H9 (cell line): ENCODE results near the gene HOOK2. TPM values are rescaled to one million over a fixed set of nuclear protein-coding genes. Genes with fewer than 3 reads are reported as not detected.
A peak's percentile ranks its signal among the peaks of the same experiment; 100 is the strongest.
"Not testable (repeated sequence)": the region's sequence is repeated elsewhere in the genome, so short reads cannot be mapped to it uniquely, and the experiment has no call there.

Source experiments
- DNase-seq: peaks from one replicate; pipeline ENCODE4 v3.0.0-alpha.2; 2017
- H2AFZ ChIP-seq: one replicate; pipeline ENCODE4 v1.6.1; 2013; ENCODE audit warnings: mild to moderate bottlenecking, low read length, control low read depth, moderate library complexity
- H2AK5ac ChIP-seq: 2 replicates; pipeline ENCODE4 v1.6.1; 2013; ENCODE audit warnings: low read length, control low read depth, mixed read lengths; ENCODE audit not compliant: insufficient read length
- H2BK120ac ChIP-seq: one replicate; pipeline ENCODE4 v1.6.1; 2013; ENCODE audit warnings: low read depth, mild to moderate bottlenecking, low read length, control low read depth, inconsistent platforms; ENCODE audit not compliant: poor library complexity, severe bottlenecking
- H2BK12ac ChIP-seq: 2 replicates; pipeline ENCODE4 v1.6.1; 2013; ENCODE audit warnings: low read length, control low read depth, mixed read lengths, low read depth; ENCODE audit not compliant: insufficient read length
- H2BK15ac ChIP-seq: 2 replicates; pipeline ENCODE4 v1.6.1; 2013; ENCODE audit warnings: low read depth, low read length, control low read depth
- H2BK20ac ChIP-seq: one replicate; pipeline ENCODE4 v1.6.1; 2013; ENCODE audit warnings: low read depth, mild to moderate bottlenecking, low read length, control low read depth, inconsistent platforms; ENCODE audit not compliant: poor library complexity, severe bottlenecking
- H2BK5ac ChIP-seq: 2 replicates; pipeline ENCODE4 v1.6.1; 2013; ENCODE audit warnings: low read length, control low read depth, mixed read lengths; ENCODE audit not compliant: insufficient read length
- H3K14ac ChIP-seq: 2 replicates; pipeline ENCODE4 v1.6.1; 2013; ENCODE audit warnings: low read length, control low read depth; ENCODE audit not compliant: insufficient read depth
- H3K18ac ChIP-seq: 2 replicates; pipeline ENCODE4 v1.6.1; 2013; ENCODE audit warnings: low read depth, mild to moderate bottlenecking, mixed read lengths, low read length, control low read depth; ENCODE audit not compliant: insufficient read length
- H3K23ac ChIP-seq: 2 replicates; pipeline ENCODE4 v1.6.1; 2013; ENCODE audit warnings: low read length, control low read depth, mixed read lengths, low read depth; ENCODE audit not compliant: insufficient read length
- H3K23me2 ChIP-seq: 2 replicates; pipeline ENCODE4 v1.6.1; 2013; ENCODE audit warnings: low read depth, mild to moderate bottlenecking, mixed read lengths, low read length, control low read depth; ENCODE audit not compliant: insufficient read length, poor library complexity, severe bottlenecking
- H3K27ac ChIP-seq: 2 replicates; pipeline ENCODE4 v1.5.1; 2013; ENCODE audit warnings: low read length, control low read depth, mixed read lengths, low read depth; ENCODE audit not compliant: insufficient read length
- H3K27me3 ChIP-seq: 2 replicates; pipeline ENCODE4 v1.6.1; 2013; ENCODE audit warnings: low read length, control low read depth, inconsistent platforms; ENCODE audit not compliant: insufficient read depth
- H3K4ac ChIP-seq: 2 replicates; pipeline ENCODE4 v1.6.1; 2013; ENCODE audit warnings: low read depth, mild to moderate bottlenecking, control low read depth, inconsistent platforms, low read length, moderate library complexity
- H3K4me1 ChIP-seq: 2 replicates; pipeline ENCODE4 v1.6.1; 2013; ENCODE audit warnings: low read length, control low read depth, inconsistent platforms; ENCODE audit not compliant: insufficient read depth
- H3K4me2 ChIP-seq: 2 replicates; pipeline ENCODE4 v1.6.1; 2013; ENCODE audit warnings: low read length, control low read depth, mixed read lengths; ENCODE audit not compliant: insufficient read length, insufficient read depth
- H3K56ac ChIP-seq: 2 replicates; pipeline ENCODE4 v1.6.1; 2013; ENCODE audit warnings: low read depth, mild to moderate bottlenecking, mixed read lengths, low read length, control low read depth; ENCODE audit not compliant: insufficient read length
- H3K79me1 ChIP-seq: 2 replicates; pipeline ENCODE4 v1.6.1; 2013; ENCODE audit warnings: low read depth, mild to moderate bottlenecking, moderate library complexity, low read length, control low read depth, inconsistent platforms; ENCODE audit not compliant: insufficient read depth, poor library complexity, severe bottlenecking
- H3K79me2 ChIP-seq: 2 replicates; pipeline ENCODE4 v1.6.1; 2013; ENCODE audit warnings: low read length, control low read depth, inconsistent platforms; ENCODE audit not compliant: insufficient read depth
- H3K9ac ChIP-seq: 2 replicates; pipeline ENCODE4 v1.6.1; 2013; ENCODE audit warnings: low read length, control low read depth, mixed read lengths; ENCODE audit not compliant: insufficient read length; ENCODE audit errors: extremely low read depth
- H3K9me3 ChIP-seq: one replicate; pipeline ENCODE4 v1.6.1; 2013; ENCODE audit warnings: low read depth, low read length, inconsistent platforms; ENCODE audit not compliant: control insufficient read depth
- H3T11ph ChIP-seq: one replicate; pipeline ENCODE4 v1.6.1; 2013; ENCODE audit warnings: mild to moderate bottlenecking, low read length, control low read depth, inconsistent platforms
- H4K20me1 ChIP-seq: one replicate; pipeline ENCODE4 v1.6.1; 2013; ENCODE audit not compliant: control insufficient read depth, insufficient read length, insufficient read depth
- H4K5ac ChIP-seq: 2 replicates; pipeline ENCODE4 v1.6.1; 2013; ENCODE audit warnings: low read depth, mild to moderate bottlenecking, mixed read lengths, low read length, control low read depth; ENCODE audit not compliant: insufficient read length
- H4K8ac ChIP-seq: replicated peaks from 2 replicates; pipeline ENCODE4 v1.6.1; 2013; ENCODE audit warnings: low read length, control low read depth, mixed read lengths, low read depth; ENCODE audit not compliant: insufficient read length
- H4K91ac ChIP-seq: 2 replicates; pipeline ENCODE4 v1.6.1; 2013; ENCODE audit warnings: low read depth, mild to moderate bottlenecking, moderate library complexity, mixed read lengths, low read length, control low read depth; ENCODE audit not compliant: insufficient read length
- H3K27ac Mint-ChIP-seq, 3 experiments: 2 replicates in 2 of 3; 3 replicates in 1 of 3; pipeline ENCODE4 v1.8.0; 2020 to 2021; ENCODE audit warnings: mixed read lengths in 3 of 3, mild to moderate bottlenecking in 1 of 3, moderate library complexity in 1 of 3
- H3K27me3 Mint-ChIP-seq: 2 replicates; pipeline ENCODE4 v1.8.0; 2021; ENCODE audit warnings: low read depth, mild to moderate bottlenecking, moderate library complexity, mixed read lengths
- H3K36me3 Mint-ChIP-seq, 3 experiments: 2 replicates in 2 of 3; 3 replicates in 1 of 3; pipeline ENCODE4 v1.8.0; 2020 to 2021; ENCODE audit warnings: low read depth in 3 of 3, mixed read lengths in 3 of 3; ENCODE audit not compliant: insufficient read depth in 1 of 3
- H3K4me1 Mint-ChIP-seq, 2 experiments: 2 replicates each; pipeline ENCODE4 v1.8.0; 2020; ENCODE audit warnings: mixed read lengths in 2 of 2
- H3K4me3 Mint-ChIP-seq, 2 experiments: 2 replicates in 1 of 2; 3 replicates in 1 of 2; pipeline ENCODE4 v1.8.0; 2020 to 2021; ENCODE audit warnings: mild to moderate bottlenecking in 2 of 2, mixed read lengths in 2 of 2, moderate library complexity in 1 of 2
- H3K9me3 Mint-ChIP-seq, 2 experiments: 2 replicates in 1 of 2; 3 replicates in 1 of 2; pipeline ENCODE4 v1.8.0; 2020; ENCODE audit warnings: mild to moderate bottlenecking in 2 of 2, mixed read lengths in 2 of 2, moderate library complexity in 1 of 2
- WGBS: extraction: QIAGEN DNeasy Blood & Tissue Kit; methylation state at CpG from one replicate; pipeline ENCODE4 v1.1.7; 2013; ENCODE audit warnings: missing lambda C conversion rate, low lambda C conversion rate, mixed read lengths; ENCODE audit not compliant: insufficient read length; ENCODE audit errors: extremely low coverage; 5-methylcytosine and 5-hydroxymethylcytosine counted together
- total RNA-seq: library from RNA; stranded (reverse); gene quantifications from 2 replicates; pipeline ENCODE4 v1.2.1, GENCODE V29; 2021
- TF ChIP-seq, protein P1 (sequence below): fragments of 200-600 bp; sonication (generic); conservative IDR thresholded peaks from 3 replicates; pipeline ENCODE4 v1.8.0; 2021; ENCODE audit warnings: antibody characterized with exemption, mild to moderate bottlenecking

Gene HOOK2
- total RNA-seq, 1 experiment from 2014 or later: 64.7 TPM

DNA sequence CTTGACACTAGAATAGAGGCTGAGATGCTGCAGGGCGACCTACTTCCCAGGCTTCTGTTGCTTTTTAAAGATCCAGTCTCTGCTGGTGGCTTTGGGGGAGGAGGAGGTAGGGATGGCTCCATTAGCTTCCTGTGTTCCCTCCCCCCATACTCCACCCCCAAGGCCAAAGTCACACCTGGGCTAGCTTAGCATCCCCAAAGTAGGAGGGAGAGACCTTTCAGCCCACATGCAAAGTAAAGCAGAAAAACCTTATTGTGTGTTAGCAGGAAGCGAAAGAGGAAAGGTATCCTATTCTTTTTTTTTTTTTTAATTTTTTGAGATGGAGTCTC, 48.4 kb downstream of the HOOK2 start:
- no peak overlapping the region for H4K8ac ChIP-seq
- H2BK15ac ChIP-seq: no peak overlapping the region
- H3K9ac ChIP-seq: no peak overlapping the region
- H2BK12ac ChIP-seq: no peak overlapping the region
- H2BK120ac ChIP-seq: no peak overlapping the region
- H3K23me2 ChIP-seq: peaks cover 15% of the 10 kb centered on the region
- H4K20me1 ChIP-seq: no peaks in the 10 kb centered on the region
- no peaks in the 10 kb centered on the region for H3K79me1 ChIP-seq
- H2BK5ac ChIP-seq: no peak overlapping the region
- peaks cover 4% of the 10 kb centered on the region; the same call in 1 of the 2 replicates for H3K79me2 ChIP-seq
- no peaks in the 10 kb centered on the region for H3K9me3 ChIP-seq
- no peak overlapping the region for H2BK20ac ChIP-seq
- no peak overlapping the region for H3K23ac ChIP-seq
- no peak overlapping the region for H3K18ac ChIP-seq
- peaks cover 2% of the 10 kb centered on the region; the same call in 1 of the 2 replicates for H3K27me3 Mint-ChIP-seq
- no peak overlapping the region for H3K4me2 ChIP-seq
- no peak overlapping the region for H4K5ac ChIP-seq
- H3K36me3 Mint-ChIP-seq: peaks cover 17 to 35% (median 19%) of the 10 kb centered on the region in 3 experiments
- H3K4ac ChIP-seq: no peak overlapping the region
- H3K4me1 Mint-ChIP-seq: peaks cover 4 to 14% of the 10 kb centered on the region in 2 experiments
- H3K27me3 ChIP-seq: no peaks in the 10 kb centered on the region
- no CpG with 5 or more reads among the region's 2 CpGs for WGBS
- TF ChIP-seq, protein P1, sequence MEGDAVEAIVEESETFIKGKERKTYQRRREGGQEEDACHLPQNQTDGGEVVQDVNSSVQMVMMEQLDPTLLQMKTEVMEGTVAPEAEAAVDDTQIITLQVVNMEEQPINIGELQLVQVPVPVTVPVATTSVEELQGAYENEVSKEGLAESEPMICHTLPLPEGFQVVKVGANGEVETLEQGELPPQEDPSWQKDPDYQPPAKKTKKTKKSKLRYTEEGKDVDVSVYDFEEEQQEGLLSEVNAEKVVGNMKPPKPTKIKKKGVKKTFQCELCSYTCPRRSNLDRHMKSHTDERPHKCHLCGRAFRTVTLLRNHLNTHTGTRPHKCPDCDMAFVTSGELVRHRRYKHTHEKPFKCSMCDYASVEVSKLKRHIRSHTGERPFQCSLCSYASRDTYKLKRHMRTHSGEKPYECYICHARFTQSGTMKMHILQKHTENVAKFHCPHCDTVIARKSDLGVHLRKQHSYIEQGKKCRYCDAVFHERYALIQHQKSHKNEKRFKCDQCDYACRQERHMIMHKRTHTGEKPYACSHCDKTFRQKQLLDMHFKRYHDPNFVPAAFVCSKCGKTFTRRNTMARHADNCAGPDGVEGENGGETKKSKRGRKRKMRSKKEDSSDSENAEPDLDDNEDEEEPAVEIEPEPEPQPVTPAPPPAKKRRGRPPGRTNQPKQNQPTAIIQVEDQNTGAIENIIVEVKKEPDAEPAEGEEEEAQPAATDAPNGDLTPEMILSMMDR: no peak
- H3K56ac ChIP-seq: no peak overlapping the region
- H2AK5ac ChIP-seq: no peak overlapping the region
- H3K27ac Mint-ChIP-seq: peak overlapping the region in 1 of 3 experiments; percentile 71; a peak in 2 of 7 replicates
- H3T11ph ChIP-seq: no peak overlapping the region
- H3K4me1 ChIP-seq: no peaks in the 10 kb centered on the region
- H4K91ac ChIP-seq: no peak overlapping the region
- no peak overlapping the region for H3K14ac ChIP-seq
- no peak overlapping the region for H3K27ac ChIP-seq
- H3K9me3 Mint-ChIP-seq: no peaks in the 10 kb centered on the region
- no peak overlapping the region; a peak in 1 of 5 replicates for H3K4me3 Mint-ChIP-seq
- H2AFZ ChIP-seq: no peak overlapping the region
- no peak for DNase-seq

DNA sequence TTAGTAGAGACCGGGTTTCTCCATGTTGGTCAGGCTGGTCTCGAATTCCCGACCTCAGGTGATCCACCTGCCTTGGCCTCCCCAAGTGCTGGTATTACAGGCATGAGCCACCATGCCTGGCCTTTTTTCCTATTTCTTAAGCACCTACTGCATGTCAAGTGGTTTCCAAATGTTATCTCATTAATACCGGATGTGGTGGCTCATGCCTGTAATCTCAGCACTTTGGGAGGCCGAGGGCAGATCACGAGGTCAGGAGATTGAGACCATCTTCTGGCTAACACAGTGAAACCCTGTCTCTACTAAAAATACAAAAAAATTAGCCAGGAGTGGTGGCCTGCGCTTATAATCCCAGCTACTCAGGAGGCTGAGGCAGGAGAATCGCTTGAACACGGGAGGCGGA, 49.7 kb downstream of the HOOK2 start:
- not testable (repeated sequence) for DNase-seq, H4K8ac ChIP-seq, H3K27me3 Mint-ChIP-seq, H3K9me3 ChIP-seq, H4K5ac ChIP-seq, H3K79me1 ChIP-seq, H3K14ac ChIP-seq, H2BK120ac ChIP-seq, H2BK5ac ChIP-seq, H3K27ac ChIP-seq, H3T11ph ChIP-seq, H3K18ac ChIP-seq, H3K4me3 Mint-ChIP-seq, H3K9me3 Mint-ChIP-seq, H3K56ac ChIP-seq, H4K91ac ChIP-seq, H3K4me2 ChIP-seq, H4K20me1 ChIP-seq, H2BK15ac ChIP-seq, H2AK5ac ChIP-seq, H2BK12ac ChIP-seq, H2AFZ ChIP-seq, H3K9ac ChIP-seq, H3K23ac ChIP-seq, H3K27me3 ChIP-seq, H3K4me1 ChIP-seq, H3K4ac ChIP-seq, H3K27ac Mint-ChIP-seq, H2BK20ac ChIP-seq
- Mint-ChIP-seq H3K4me1 (peaks cover 11 to 23% of the 10 kb centered on the region in 2 experiments), H3K36me3 (peaks cover 19 to 39% (median 22%) of the 10 kb centered on the region in 3 experiments)
- peaks cover 15% of the 10 kb centered on the region; the same call in 1 of the 2 replicates for H3K79me2 ChIP-seq
- WGBS: no CpG with 5 or more reads among the region's 10 CpGs
- H3K23me2 ChIP-seq: peaks cover 22% of the 10 kb centered on the region
